Measurements from ENCODE around the gene TXNL4B. TPM values are rescaled to one million over a fixed set of nuclear protein-coding genes. Genes with fewer than 3 reads are reported as not detected.

Gene TXNL4B
- total RNA-seq, 1 donor from 2014 or later: 5.8 TPM

Other genes starting within 250 kb of the TXNL4B start
- 10.6 and 10.7 TPM in 2 replicates for gene ATXN1L, start 247.6 kb downstream of the TXNL4B start, total RNA-seq
- gene ZNF821, start 209.4 kb downstream of the TXNL4B start, total RNA-seq: 5.3 and 7.1 TPM in 2 replicates
- gene IST1, start 198.1 kb downstream of the TXNL4B start, total RNA-seq: 246 and 256 TPM in 2 replicates
- gene PKD1L3, start 93.2 kb downstream of the TXNL4B start, total RNA-seq: not detected in 2 replicates
- 4.2 and 6.0 TPM in 2 replicates for gene DHODH, start 84.9 kb downstream of the TXNL4B start, total RNA-seq
- gene HP, start 39.1 kb downstream of the TXNL4B start, total RNA-seq: not detected in 2 replicates
- not detected in 2 replicates for gene HPR, start 30.4 kb downstream of the TXNL4B start, total RNA-seq
- gene DHX38, start 227 bp upstream of the TXNL4B start, total RNA-seq: 30.5 and 40.5 TPM in 2 replicates
- gene PMFBP1, start 78.5 kb upstream of the TXNL4B start, total RNA-seq: not detected in 2 replicates